Retinal pigment epithelial cell (primary cell): ENCODE data around the gene CWC22.
"Not testable (repeated sequence)": the region's sequence is repeated elsewhere in the genome, so short reads cannot be mapped to it uniquely, and the experiment has no call there.

ENCODE experiments used
- DNase-seq: peaks from one replicate; pipeline ENCODE4 v3.0.0-alpha.2; 2010; ENCODE audit warnings: low read depth
- H3K4me3 ChIP-seq: 2 replicates; pipeline ENCODE4 v1.5.1; 2011; ENCODE audit warnings: mild to moderate bottlenecking, low read length, control low read depth, moderate library complexity
- CTCF ChIP-seq: conservative IDR thresholded peaks from 2 replicates; pipeline ENCODE4 v1.5.1; 2011; ENCODE audit warnings: low read depth, low read length, control low read depth, inconsistent platforms

The CWC22 gene

GRCh38 chr2:179974761-179975160, 32.3 kb downstream of the CWC22 start:
- DNase-seq: peak; percentile 8
- H3K4me3 ChIP-seq: no peak overlapping the region
- TF ChIP-seq CTCF: no peak

- no peak for TF ChIP-seq CTCF
- H3K4me3 ChIP-seq: no peak overlapping the region
- DNase-seq: no peak
Measured at GRCh38 chr2:179966778-179967394, 40.2 kb downstream of the CWC22 start.

GRCh38 chr2:179965291-179966258, 41.5 kb downstream of the CWC22 start:
- no peak for TF ChIP-seq CTCF
- no peak overlapping the region for H3K4me3 ChIP-seq
- DNase-seq: no peak

GRCh38 chr2:179963626-179964025, 43.5 kb downstream of the CWC22 start:
- no peak for DNase-seq
- TF ChIP-seq CTCF: no peak
- H3K4me3 ChIP-seq: no peak overlapping the region

GRCh38 chr2:179958251-179958650, 48.8 kb downstream of the CWC22 start:
- not testable (repeated sequence) for H3K4me3 ChIP-seq, DNase-seq

- no peak overlapping the region for H3K4me3 ChIP-seq
- DNase-seq: no peak
- no peak for TF ChIP-seq CTCF
Measured at GRCh38 chr2:179954026-179954425, 53.1 kb downstream of the CWC22 start.

- TF ChIP-seq CTCF: no peak
- DNase-seq: no peak
Measured at GRCh38 chr2:179953359-179953758, 53.7 kb downstream of the CWC22 start.

More at GRCh38 chr2:179953359-179953758, 53.7 kb downstream of the CWC22 start:
- H3K4me3 ChIP-seq: no peak overlapping the region
